HG02798 (cell line): Measurements from ENCODE around the gene GULP1.

Experiments used
- ATAC-seq: cut with Tn5 transposase; IDR thresholded peaks from one replicate; pipeline ENCODE4 v1.9.1; 2021; ENCODE audit warnings: mild to moderate bottlenecking; ENCODE audit not compliant: unreplicated experiment, poor library complexity

Gene GULP1

DNA sequence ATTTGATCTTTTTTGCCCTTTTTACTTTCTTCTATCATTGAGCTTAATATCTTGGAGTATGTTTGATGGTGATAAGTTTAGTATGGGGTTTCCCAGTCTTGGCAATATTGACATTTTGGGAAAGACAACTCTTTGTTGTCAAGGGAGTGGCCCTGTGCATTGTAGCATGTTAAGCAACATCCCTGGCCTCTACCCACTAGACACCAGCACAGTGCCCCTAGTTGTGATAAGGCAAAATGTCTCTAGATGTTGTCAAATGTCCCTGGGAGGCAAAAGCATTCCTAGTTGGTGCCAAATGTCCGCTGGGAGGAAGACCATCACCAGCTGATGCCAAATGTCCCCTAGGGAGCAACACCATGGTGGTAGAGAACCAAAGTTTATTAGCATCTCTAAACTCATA lies 28.2 kb downstream of the GULP1 start:
- ATAC-seq: no peak

- ATAC-seq: no peak
These were observed 29.2 kb downstream of the GULP1 start for GRCh38 chr2:188320861-188321260.

- ATAC-seq: no peak
These were observed 31.2 kb downstream of the GULP1 start for GRCh38 chr2:188322569-188323551.

DNA sequence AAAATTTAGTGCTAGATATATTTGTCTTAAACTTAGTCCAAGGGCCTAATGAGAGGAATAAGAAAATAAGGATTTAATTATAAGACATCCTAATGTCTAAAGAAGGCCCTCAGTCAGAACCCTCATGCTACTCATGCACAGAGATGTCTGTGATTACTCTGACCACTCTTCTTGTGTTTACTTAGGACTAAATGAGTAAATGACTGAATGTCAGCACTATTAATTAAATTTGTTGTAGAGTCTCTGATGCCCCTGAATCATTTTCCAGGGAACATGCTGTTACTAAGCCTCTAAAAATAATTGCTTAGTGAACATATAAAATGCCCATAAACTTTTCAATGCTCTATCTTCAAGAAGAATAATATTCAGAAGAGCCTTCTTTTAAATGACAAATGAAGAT lies 32.4 kb downstream of the GULP1 start:
- no peak for ATAC-seq

DNA sequence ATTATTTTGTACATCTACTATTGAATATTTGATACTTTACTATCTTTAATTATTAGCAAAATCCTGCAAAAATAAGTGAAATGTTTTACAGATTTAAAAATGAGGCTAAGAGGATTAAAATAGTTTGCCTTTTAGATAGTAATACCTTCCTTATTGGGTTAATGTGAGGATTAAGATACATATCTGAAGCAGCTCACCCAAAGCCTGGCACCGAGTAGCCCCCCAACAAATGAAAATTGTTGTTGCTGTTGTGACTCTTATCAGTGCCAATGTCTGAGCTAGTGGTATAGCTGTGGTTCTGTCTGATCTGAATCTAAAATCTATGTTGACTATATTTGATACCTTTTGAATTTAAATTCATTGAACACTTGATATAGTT lies 34.6 kb downstream of the GULP1 start:
- ATAC-seq: no peak

GRCh38 chr2:188326669-188327301 lies 35.1 kb downstream of the GULP1 start:
- ATAC-seq: no peak

DNA sequence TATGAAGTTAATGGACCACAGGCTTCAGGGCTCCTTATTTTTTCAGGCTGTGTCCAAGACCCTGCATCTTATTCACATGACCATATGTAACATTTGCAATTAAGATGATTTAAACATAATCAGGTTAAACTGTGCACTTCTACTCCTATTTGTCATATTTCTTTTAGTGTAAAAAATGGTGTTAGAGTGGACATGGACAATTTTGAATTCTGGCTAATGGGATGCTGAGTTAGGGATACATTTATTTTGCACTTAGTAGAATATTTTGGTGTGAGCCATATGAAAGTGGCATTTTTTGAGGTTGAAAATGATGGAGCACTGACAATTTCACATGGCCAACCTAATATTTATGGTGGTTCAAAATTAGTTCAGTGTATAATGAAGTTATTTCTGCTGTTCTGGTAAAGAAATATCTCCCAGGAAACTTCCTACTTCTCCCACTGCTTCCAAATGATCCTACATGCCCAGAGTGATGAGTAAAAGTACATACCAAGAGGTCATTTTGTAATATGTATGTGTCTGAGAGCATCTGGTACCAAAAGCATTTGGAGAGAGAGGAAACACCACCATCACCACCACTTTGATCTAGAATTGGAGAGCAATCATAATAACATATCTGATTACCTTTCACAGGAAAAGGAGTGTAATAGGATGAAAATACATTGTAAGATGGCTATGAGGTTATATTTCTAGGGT lies 36.0 kb downstream of the GULP1 start:
- no peak for ATAC-seq

DNA sequence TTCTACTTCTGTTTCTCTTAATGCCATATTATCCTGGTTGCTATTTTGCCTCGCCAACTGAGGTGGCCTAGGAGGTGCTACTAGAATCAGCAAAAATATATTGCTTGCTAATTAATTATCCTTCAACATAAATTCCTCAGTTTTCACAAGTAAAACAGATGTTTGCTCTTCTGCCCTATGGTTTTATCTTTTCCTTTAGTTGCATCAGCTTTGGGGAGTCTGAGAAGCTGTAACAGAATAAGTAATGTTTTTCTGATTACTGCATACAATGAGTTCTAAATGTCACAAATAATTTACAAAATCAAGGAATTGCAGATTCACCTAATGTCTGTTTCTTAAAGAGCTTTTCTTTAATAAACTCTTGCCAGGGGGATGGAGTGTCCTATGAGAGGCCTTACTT lies 36.7 kb downstream of the GULP1 start:
- ATAC-seq: no peak

DNA sequence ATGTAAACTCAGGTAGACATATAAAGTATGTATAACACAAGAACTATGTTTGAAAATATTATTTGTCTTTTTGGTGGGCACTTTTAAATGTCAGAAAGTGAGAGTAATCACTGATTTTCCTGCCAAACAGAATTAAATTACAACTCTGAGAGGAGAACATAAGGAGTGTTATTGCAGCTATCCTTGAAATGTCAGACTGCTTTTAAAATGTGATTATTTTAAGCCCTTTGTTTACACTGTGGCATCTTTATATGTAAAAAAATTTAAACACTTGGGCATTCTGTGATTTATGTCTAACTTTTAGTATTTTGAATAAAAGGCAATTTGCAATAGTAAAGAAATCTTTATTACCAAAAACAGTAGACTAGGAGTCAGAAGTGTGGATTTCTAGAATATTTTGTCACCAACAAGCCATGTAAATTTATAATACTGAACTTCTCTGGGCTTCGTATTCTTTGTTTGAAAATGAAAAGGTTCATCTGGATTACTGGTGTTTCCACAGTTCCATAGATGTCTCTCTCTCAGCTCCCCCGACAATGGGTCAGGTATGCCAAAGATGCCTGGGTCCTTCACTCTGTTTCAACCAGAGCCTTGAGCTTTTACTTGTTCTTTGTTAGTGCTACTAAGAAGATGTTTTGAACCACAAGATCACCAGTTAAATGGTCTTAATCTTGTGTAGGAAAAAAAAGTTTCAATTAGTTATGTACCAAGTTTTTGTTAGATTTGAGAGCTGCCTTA lies 38.8 kb downstream of the GULP1 start:
- ATAC-seq: no peak

DNA sequence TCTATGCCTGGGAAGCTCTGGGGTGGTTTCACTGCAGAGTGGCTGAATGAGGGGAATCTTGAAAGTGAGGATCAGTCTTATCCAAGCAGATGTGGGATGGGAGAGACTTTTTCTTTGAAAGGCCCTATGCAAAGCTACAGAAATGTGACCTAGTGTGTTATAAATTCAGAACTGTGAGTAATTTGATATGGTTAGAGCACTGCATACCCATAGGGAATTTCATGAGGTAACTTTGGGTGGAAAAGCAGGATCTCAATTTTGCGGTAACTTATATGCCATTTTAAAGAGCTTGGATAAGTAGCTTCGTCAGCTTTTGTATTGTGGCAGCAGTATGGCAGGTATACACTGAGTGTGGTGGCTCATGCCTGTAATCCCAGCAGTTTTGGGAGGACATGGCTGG lies 40.9 kb downstream of the GULP1 start:
- ATAC-seq: no peak

- no peak for ATAC-seq
These were observed 42.3 kb downstream of the GULP1 start for GRCh38 chr2:188333751-188334524.

DNA sequence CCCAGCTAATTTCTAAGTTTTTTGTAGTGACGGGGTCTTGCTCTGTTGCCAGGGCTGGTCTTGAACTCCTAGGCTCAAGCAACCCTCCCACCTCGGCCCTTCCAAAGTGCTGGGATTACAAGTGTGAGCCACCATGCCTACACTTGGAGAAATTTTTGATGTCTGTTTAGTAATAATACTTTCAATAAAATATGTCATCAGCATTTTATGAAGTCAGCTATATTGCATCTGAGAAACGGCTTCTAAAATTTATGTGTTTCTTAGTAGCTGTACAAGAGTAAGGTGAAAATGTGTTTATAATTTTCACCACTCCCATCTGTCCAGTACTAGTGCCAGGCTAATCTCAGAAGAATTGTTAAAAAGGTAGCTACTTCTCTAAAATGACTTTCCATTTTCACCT lies 46.8 kb downstream of the GULP1 start:
- ATAC-seq: no peak

- ATAC-seq: no peak
These were observed 48.6 kb downstream of the GULP1 start for GRCh38 chr2:188340257-188340656.

- ATAC-seq: no peak
These were observed 53.3 kb downstream of the GULP1 start for GRCh38 chr2:188345020-188345419.

DNA sequence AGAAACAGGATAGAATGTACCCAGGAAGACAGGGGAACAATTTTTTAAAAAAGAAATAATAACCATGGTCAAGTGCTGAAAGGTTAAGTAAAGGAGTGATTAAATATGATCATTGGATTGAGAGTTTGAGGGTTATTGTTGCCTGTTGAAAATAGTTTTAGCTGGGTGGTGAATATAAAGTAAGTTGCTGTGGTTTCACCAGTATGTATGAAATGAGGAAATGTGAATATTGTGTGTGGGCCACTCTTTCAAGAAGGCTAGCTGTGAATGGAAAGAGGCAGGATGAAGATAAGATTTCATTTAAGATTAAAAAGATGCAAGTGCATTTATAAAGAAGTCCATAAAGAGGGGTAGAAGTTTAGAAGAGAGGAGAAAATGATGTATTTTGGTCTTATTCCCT lies 53.8 kb downstream of the GULP1 start:
- ATAC-seq: no peak

DNA sequence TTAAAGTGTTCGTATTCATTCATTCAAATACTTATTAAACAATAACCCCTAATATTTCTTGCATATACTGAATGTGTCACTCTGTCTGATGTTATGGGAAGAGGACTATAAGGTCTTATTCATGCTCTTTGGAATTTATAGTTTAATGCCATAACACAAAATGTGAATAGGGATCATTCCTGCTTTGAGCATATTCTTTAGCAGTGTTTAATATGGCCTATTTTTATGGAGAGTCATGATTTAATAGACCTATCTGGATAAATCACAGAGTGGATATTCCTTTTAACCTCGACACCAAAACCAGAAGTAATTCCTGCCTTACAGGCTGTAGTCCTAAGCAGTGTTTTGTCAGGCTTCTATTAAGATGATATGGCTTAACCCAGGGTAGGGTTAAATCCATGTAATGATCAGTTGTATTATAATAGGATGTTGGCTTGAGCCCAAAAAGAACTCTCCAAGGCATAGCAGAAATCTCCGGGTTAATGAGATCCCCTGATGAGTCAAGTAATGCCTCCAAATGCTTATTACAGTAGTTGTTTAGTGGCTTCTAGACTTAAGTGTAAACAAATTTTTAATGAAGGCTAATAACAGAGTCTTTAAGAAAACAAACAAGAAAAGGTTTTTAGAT lies 54.3 kb downstream of the GULP1 start:
- ATAC-seq: no peak

- ATAC-seq: no peak
These were observed 57.3 kb downstream of the GULP1 start for GRCh38 chr2:188349019-188349418.

- no peak for ATAC-seq
These were observed 61.6 kb downstream of the GULP1 start for GRCh38 chr2:188353282-188353681.
